Measurements from ENCODE around the gene CNPY4.
"Not testable (repeated sequence)": the region's sequence is repeated elsewhere in the genome, so short reads cannot be mapped to it uniquely, and the experiment has no call there.

The CNPY4 gene

DNA sequence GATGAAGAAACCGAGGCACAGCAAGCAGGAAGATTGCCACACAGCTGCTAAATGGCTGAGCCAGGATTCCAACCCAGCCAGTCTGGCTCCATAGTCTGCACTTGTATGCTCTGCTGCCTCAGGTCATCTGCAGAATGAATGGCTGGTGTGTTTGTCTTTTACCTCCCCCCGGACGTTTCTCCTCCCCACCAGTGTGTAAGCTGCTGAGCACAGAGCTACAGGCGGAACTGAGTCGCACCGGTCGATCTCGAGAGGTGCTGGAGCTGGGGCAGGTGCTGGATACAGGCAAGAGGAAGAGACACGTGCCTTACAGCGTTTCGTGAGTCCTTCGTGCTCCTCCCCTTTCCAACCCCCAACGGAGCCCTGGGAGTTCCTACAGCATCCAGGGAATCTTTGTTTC is 2.6 kb downstream of the CNPY4 start:
- no peak for ATAC-seq

GRCh38 chr7:100122568-100122967 is 3.1 kb downstream of the CNPY4 start:
- no peak for ATAC-seq

GRCh38 chr7:100124301-100125230 is 5.1 kb downstream of the CNPY4 start:
- no peak for ATAC-seq

- ATAC-seq: peak in 1 of 2 donors; percentile 33
Observed at GRCh38 chr7:100126239-100126930, 7.0 kb downstream of the CNPY4 start.

GRCh38 chr7:100126931-100127865 is 7.8 kb downstream of the CNPY4 start, which contains the start of gene MBLAC1:
TSS of gene MBLAC1 (plus strand) at chr7:100126967. CDS start at chr7:100127396, 429 bp downstream.
- ATAC-seq: peak; percentile 79 to 81

DNA sequence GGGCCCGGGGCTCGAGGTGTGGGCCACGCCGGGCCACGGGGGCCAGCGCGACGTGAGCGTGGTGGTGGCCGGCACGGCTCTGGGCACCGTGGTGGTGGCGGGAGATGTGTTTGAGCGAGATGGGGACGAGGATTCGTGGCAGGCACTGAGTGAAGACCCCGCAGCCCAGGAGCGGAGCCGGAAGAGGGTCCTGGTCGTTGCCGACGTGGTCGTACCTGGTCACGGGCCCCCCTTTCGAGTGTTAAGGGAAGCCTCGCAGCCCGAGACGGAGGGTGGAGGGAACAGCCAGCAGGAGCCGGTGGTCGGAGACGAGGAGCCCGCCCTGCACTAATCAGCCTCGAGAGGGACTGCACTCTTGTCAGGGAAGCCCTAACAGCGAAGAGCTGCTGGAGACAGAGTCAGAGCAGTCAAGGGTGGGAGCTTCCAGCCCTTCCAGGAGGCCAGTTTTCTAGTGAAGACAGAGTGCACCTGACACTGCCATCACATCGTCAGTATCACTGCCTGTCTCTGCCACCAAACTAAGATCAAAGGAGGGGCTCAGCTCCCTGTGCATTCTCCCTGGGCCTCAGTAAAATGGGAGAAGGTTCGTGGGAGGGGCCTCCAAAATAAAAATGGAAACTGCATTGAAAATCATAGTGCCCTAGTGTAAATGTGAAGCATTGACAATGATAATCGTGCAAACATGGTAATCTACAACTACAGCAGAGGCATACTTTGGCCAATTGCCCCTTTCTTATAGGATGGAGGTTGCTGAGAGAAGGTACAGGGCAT is 8.6 kb downstream of the CNPY4 start:
- no peak for ATAC-seq

- no peak for ATAC-seq
Observed at GRCh38 chr7:100128637-100128963, 9.2 kb downstream of the CNPY4 start.

DNA sequence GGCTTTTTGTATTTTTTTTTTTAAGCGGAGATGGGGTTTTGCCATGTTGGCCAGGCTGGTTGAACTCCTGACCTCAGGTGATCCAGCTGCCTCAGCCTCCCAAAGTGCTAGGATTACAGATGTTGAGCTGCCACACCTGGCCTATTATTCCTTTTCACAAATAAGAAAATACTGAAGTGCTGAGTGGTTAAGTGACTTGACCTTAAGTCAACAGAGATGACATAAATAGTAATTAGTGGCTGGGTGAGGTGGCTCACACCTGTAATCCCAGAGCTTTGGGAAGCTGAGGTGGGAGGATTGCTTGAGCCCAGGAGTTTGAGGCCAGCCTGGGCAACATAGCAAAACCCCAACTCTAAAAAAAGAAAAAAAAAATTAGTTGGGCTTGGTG is 10.8 kb downstream of the CNPY4 start:
- not testable (repeated sequence) for ATAC-seq

- no peak for ATAC-seq
Observed at GRCh38 chr7:100130608-100131453, 11.4 kb downstream of the CNPY4 start.

GRCh38 chr7:100132126-100132525 is 12.7 kb downstream of the CNPY4 start:
- no peak for ATAC-seq

- peak; percentile 80 to 83 for ATAC-seq
Observed at GRCh38 chr7:100132697-100133151, 13.3 kb downstream of the CNPY4 start.

- ATAC-seq: no peak
Observed at GRCh38 chr7:100137851-100138760, 18.7 kb downstream of the CNPY4 start.

GRCh38 chr7:100141555-100141949 is 22.1 kb downstream of the CNPY4 start:
- no peak for ATAC-seq

GRCh38 chr7:100142461-100142860 is 23.0 kb downstream of the CNPY4 start:
- no peak for ATAC-seq

GRCh38 chr7:100146350-100146749 is 26.9 kb downstream of the CNPY4 start:
- not testable (repeated sequence) for ATAC-seq

- ATAC-seq: no peak
Observed at GRCh38 chr7:100147278-100147677, 27.8 kb downstream of the CNPY4 start.

DNA sequence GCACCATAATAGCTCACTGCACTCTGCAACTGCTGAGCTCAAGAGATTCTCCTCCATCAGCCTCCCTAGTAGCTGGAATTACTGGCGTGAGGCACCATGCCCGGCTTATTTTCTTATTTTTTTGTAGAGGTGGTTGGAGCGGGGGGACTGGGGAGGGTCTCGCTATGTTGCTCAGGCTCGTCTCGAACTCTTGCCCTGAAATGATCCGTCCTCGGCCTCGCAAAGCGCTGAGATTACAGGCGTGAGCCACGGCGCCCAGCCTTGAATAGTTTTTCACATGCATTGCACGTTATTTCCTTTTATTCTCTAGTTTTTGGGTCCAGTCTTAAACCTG is 28.8 kb downstream of the CNPY4 start:
- ATAC-seq: peak; percentile 2 to 5

- peak; percentile 98 for ATAC-seq
Observed at GRCh38 chr7:100148559-100149328, 29.3 kb downstream of the CNPY4 start, which contains the start of gene LAMTOR4. TSS of gene LAMTOR4 (plus strand) at chr7:100148918. CDS start at chr7:100148973, 55 bp downstream.

- ATAC-seq: no peak
Observed at GRCh38 chr7:100152404-100152803, 33.0 kb downstream of the CNPY4 start.

Data from activated CD4-positive, CD25-positive, alpha-beta regulatory T cell treated with anti-CD3 and anti-CD28 coated beads, Interleukin-2, amount 50 U/mL, for 24 hours (primary cell).